Fibroblast of lung (primary cell): Measurements from ENCODE around the gene STX4. TPM values are rescaled to one million over a fixed set of nuclear protein-coding genes. Genes with fewer than 3 reads are reported as not detected.

Experiments used
- DNase-seq, 2 donors: peaks; one replicate each; pipeline versions ENCODE4 v3.0.0 to v3.0.0-alpha.2; 2010; ENCODE audit warnings: low read depth in 2 of 2
- H2AFZ ChIP-seq: 2 replicates; pipeline ENCODE4 v1.5.1; 2012; ENCODE audit warnings: low read length, control low read depth, inconsistent platforms
- H3K27ac ChIP-seq: 2 replicates; pipeline ENCODE4 v1.5.1; 2011; ENCODE audit warnings: low read length, control low read depth; ENCODE audit not compliant: insufficient read depth
- H3K27me3 ChIP-seq: 2 replicates; pipeline ENCODE4 v1.5.1; 2011; ENCODE audit warnings: mild to moderate bottlenecking, low read length; ENCODE audit not compliant: control insufficient read depth, insufficient read depth
- H3K36me3 ChIP-seq: 2 replicates; pipeline ENCODE4 v1.5.1; 2011; ENCODE audit warnings: low read length; ENCODE audit not compliant: control insufficient read depth, insufficient read depth
- H3K4me1 ChIP-seq: 2 replicates; pipeline ENCODE4 v1.5.1; 2011; ENCODE audit warnings: low read length; ENCODE audit not compliant: control insufficient read depth, insufficient read depth; ENCODE audit errors: extremely low read depth
- H3K4me2 ChIP-seq: 2 replicates; pipeline ENCODE4 v1.5.1; 2011; ENCODE audit warnings: low read length, control low read depth; ENCODE audit not compliant: insufficient read depth; ENCODE audit errors: extremely low read depth
- H3K4me3 ChIP-seq, 4 experiments: fragments of 200-600 bp in 1 of 4; sonication (generic) in 1 of 4; replicated peaks in 1 of 4; 2 replicates each; pipeline ENCODE4 v1.5.1; 2011 to 2016; ENCODE audit warnings: low read length in 4 of 4, low read depth in 3 of 4, mild to moderate bottlenecking in 3 of 4, control low read depth in 2 of 4, inconsistent platforms in 1 of 4, mixed read lengths in 1 of 4; ENCODE audit not compliant: insufficient read depth in 1 of 4; ENCODE audit errors: control extremely low read depth in 1 of 4
- H3K79me2 ChIP-seq: 2 replicates; pipeline ENCODE4 v1.5.1; 2012; ENCODE audit warnings: mild to moderate bottlenecking, low read length, inconsistent platforms; ENCODE audit not compliant: control insufficient read depth, insufficient read depth
- H3K9ac ChIP-seq: 2 replicates; pipeline ENCODE4 v1.5.1; 2011; ENCODE audit warnings: mild to moderate bottlenecking, low read length, control low read depth; ENCODE audit not compliant: insufficient read depth
- H3K9me3 ChIP-seq: 2 replicates; pipeline ENCODE4 v1.5.1; 2012; ENCODE audit warnings: low read depth, low read length; ENCODE audit not compliant: control insufficient read depth, insufficient read depth
- H4K20me1 ChIP-seq: 2 replicates; pipeline ENCODE4 v1.5.1; 2011; ENCODE audit warnings: low read length; ENCODE audit not compliant: control insufficient read depth, insufficient read depth; ENCODE audit errors: extremely low read depth
- CTCF ChIP-seq, 2 donors: IDR thresholded peaks in 1 of 2; conservative IDR thresholded peaks in 1 of 2; 1 replicate in 1 of 2; 2 replicates in 1 of 2; pipeline ENCODE4 v1.5.1; 2011 to 2012; ENCODE audit warnings: low read length in 2 of 2, control low read depth in 1 of 2, inconsistent platforms in 1 of 2, low read depth in 1 of 2, mild to moderate bottlenecking in 1 of 2
- EZH2 ChIP-seq: IDR thresholded peaks from 2 replicates; pipeline ENCODE4 v1.5.1; 2012; ENCODE audit warnings: low read length, control low read depth, mild to moderate bottlenecking; ENCODE audit errors: missing control alignments
- polyA plus RNA-seq, 2 donors: library from polyadenylated mRNA; depleted of rRNA in 1 of 2; stranded (reverse) in 1 of 2; unstranded in 1 of 2; fragments of >200 nt; gene quantifications; 2 replicates each; pipeline ENCODE4 v1.2.1, GENCODE V29; 2011 to 2012; ENCODE audit warnings: missing spikeins in 1 of 2
- total RNA-seq: library from RNA; depleted of rRNA; stranded (reverse); fragments of >200 nt; gene quantifications from 2 replicates; pipeline ENCODE4 v1.2.1, GENCODE V29; 2014

STX4 gene
- total and polyA plus RNA-seq, 2 donors (not counting 1 experiment from before 2014, with no cell fraction given) = 37.5 to 42.8 TPM

GRCh38 chr16:31082368-31083045 lies 49.1 kb downstream of the STX4 start:
- no peak overlapping the region for H3K4me2 ChIP-seq
- H3K4me1 ChIP-seq = no peaks in the 10 kb centered on the region
- no peaks in the 10 kb centered on the region for H4K20me1 ChIP-seq
- H2AFZ ChIP-seq = no peak overlapping the region
- no peaks in the 10 kb centered on the region for H3K9me3 ChIP-seq
- no peaks in the 10 kb centered on the region for H3K27me3 ChIP-seq
- no peak overlapping the region for H3K4me3 ChIP-seq
- DNase-seq = no peak
- no peak overlapping the region for H3K27ac ChIP-seq
- peaks cover 15% of the 10 kb centered on the region for H3K79me2 ChIP-seq
- H3K36me3 ChIP-seq = peaks cover 40% of the 10 kb centered on the region
- H3K9ac ChIP-seq = no peak overlapping the region
- TF ChIP-seq EZH2 (no peak), CTCF (conservative IDR thresholded peaks at IDR 0.05 in 1 of 2, IDR thresholded peaks at IDR 0.05 in 1 of 2; ENCODE audit: low read depth in 1 of 2, low read length in 2 of 2) (no peak)

- DNase-seq = no peak
- Histone ChIP-seq H3K9me3 (no peaks in the 10 kb centered on the region), H4K20me1 (no peaks in the 10 kb centered on the region), H3K79me2 (peaks cover 9% of the 10 kb centered on the region), H3K9ac (no peak overlapping the region), H3K27me3 (no peaks in the 10 kb centered on the region), H3K4me3 (no peak overlapping the region), H2AFZ (no peak overlapping the region), H3K4me1 (no peaks in the 10 kb centered on the region), H3K36me3 (peaks cover 35% of the 10 kb centered on the region), H3K27ac (no peak overlapping the region), H3K4me2 (no peak overlapping the region)
- no peak for TF ChIP-seq CTCF (conservative IDR thresholded peaks at IDR 0.05 in 1 of 2, IDR thresholded peaks at IDR 0.05 in 1 of 2; ENCODE audit: low read depth in 1 of 2, low read length in 2 of 2)
Measured at GRCh38 chr16:31083081-31083480, 49.7 kb downstream of the STX4 start.

- Histone ChIP-seq H3K36me3 (peaks cover 30% of the 10 kb centered on the region), H3K27me3 (no peaks in the 10 kb centered on the region), H3K9me3 (no peaks in the 10 kb centered on the region), H2AFZ (no peak overlapping the region), H3K9ac (no peak overlapping the region), H3K4me2 (no peak overlapping the region), H3K4me3 (no peak overlapping the region), H3K4me1 (no peaks in the 10 kb centered on the region), H3K79me2 (peaks cover 5% of the 10 kb centered on the region), H4K20me1 (no peaks in the 10 kb centered on the region), H3K27ac (no peak overlapping the region)
- DNase-seq = no peak
- TF ChIP-seq EZH2 (no peak), CTCF (conservative IDR thresholded peaks at IDR 0.05 in 1 of 2, IDR thresholded peaks at IDR 0.05 in 1 of 2; ENCODE audit: low read depth in 1 of 2, low read length in 2 of 2) (no peak)
Measured at GRCh38 chr16:31083556-31083955, 50.2 kb downstream of the STX4 start.
